IPS-18a (cell line): ENCODE measurements around the gene RPS6KB2.
"Not testable (repeated sequence)": the region's sequence is repeated elsewhere in the genome, so short reads cannot be mapped to it uniquely, and the experiment has no call there.

ENCODE experiments used
- H3K27ac ChIP-seq: one replicate; pipeline ENCODE4 v1.5.1; 2013; ENCODE audit warnings: low read length
- H3K27me3 ChIP-seq: one replicate; pipeline ENCODE4 v1.6.1; 2013; ENCODE audit warnings: mild to moderate bottlenecking, low read length; ENCODE audit not compliant: control insufficient read depth, insufficient read depth
- H3K36me3 ChIP-seq: one replicate; pipeline ENCODE4 v1.6.1; 2013; ENCODE audit warnings: low read depth, low read length; ENCODE audit not compliant: control insufficient read depth
- H3K4me1 ChIP-seq: one replicate; pipeline ENCODE4 v1.6.1; 2013; ENCODE audit warnings: low read depth, low read length; ENCODE audit not compliant: control insufficient read depth
- H3K4me3 ChIP-seq: one replicate; pipeline ENCODE4 v1.5.1; 2013; ENCODE audit warnings: low read length
- H3K9ac ChIP-seq: one replicate; pipeline ENCODE4 v1.6.1; 2013; ENCODE audit warnings: mild to moderate bottlenecking, low read length, moderate library complexity
- H3K9me3 ChIP-seq: one replicate; pipeline ENCODE4 v1.6.1; 2013; ENCODE audit warnings: low read depth, low read length; ENCODE audit not compliant: control insufficient read depth

RPS6KB2 gene

DNA sequence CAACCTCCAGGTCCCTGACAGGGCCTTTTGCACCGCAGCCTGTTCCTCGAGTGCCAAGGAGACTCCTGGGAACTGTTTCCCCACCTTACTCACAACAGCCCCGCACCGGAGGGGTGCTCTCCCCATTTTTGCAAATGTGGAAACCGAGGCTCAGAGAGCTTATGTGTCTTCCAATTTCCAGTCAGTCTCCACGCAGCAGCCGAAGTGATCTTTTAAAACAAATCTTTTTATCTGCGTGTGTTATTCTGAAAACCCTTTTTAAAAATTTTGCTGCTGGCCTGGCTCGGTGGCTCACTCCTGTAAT lies 41.2 kb downstream of the RPS6KB2 start:
- H3K9ac ChIP-seq, result peak overlapping the region; percentile 28
- H3K9me3 ChIP-seq, result no peaks in the 10 kb centered on the region
- H3K36me3 ChIP-seq, result no peaks in the 10 kb centered on the region
- H3K4me1 ChIP-seq, result no peaks in the 10 kb centered on the region
- no peak overlapping the region for H3K27ac ChIP-seq
- peak overlapping the region; percentile 68 for H3K4me3 ChIP-seq
- H3K27me3 ChIP-seq, result no peaks in the 10 kb centered on the region

GRCh38 chr11:67470337-67471002 lies 42.2 kb downstream of the RPS6KB2 start:
- no peak overlapping the region for H3K27ac ChIP-seq
- H3K27me3 ChIP-seq, result no peaks in the 10 kb centered on the region
- no peak overlapping the region for H3K9ac ChIP-seq
- no peak overlapping the region for H3K4me3 ChIP-seq
- H3K9me3 ChIP-seq, result no peaks in the 10 kb centered on the region
- H3K36me3 ChIP-seq, result no peaks in the 10 kb centered on the region
- no peaks in the 10 kb centered on the region for H3K4me1 ChIP-seq

- H3K4me1 ChIP-seq, result no peaks in the 10 kb centered on the region
- no peak overlapping the region for H3K9ac ChIP-seq
- no peaks in the 10 kb centered on the region for H3K27me3 ChIP-seq
- H3K9me3 ChIP-seq, result no peaks in the 10 kb centered on the region
- no peak overlapping the region for H3K27ac ChIP-seq
- no peak overlapping the region for H3K4me3 ChIP-seq
- H3K36me3 ChIP-seq, result no peaks in the 10 kb centered on the region
These were observed 44.6 kb downstream of the RPS6KB2 start for GRCh38 chr11:67472882-67473281.

- not testable (repeated sequence) for H3K27me3 ChIP-seq, H3K9ac ChIP-seq, H3K9me3 ChIP-seq, H3K4me1 ChIP-seq, H3K36me3 ChIP-seq, H3K27ac ChIP-seq, H3K4me3 ChIP-seq
These were observed 48.4 kb downstream of the RPS6KB2 start for GRCh38 chr11:67476692-67477091.

DNA sequence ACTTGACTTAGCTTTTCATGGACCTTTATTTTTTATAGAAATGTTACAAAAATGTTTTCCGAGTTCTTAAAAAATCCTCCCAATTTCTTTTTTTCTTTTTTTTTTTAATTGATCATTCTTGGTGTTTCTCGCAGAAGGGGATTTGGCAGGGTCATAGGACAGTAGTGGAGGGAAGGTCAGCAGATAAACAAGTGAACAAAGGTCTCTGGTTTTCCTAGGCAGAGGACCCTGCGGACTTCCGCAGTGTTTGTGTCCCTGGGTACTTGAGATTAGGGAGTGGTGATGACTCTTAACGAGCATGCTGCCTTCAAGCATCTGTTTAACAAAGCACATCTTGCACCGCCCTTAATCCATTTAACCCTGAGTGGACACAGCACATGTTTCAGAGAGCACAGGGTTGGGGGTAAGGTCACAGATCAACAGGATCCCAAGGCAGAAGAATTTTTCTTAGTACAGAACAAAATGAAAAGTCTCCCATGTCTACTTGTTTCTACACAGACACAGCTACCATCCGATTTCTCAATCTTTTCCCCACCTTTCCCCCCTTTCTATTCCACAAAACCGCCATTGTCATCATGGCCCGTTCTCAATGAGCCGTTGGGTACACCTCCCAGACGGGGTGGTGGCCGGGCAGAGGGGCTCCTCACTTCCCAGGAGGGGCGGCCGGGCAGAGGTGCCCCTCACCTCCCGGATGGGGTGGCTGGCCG lies 49.2 kb downstream of the RPS6KB2 start:
- H3K4me1 ChIP-seq, H3K27me3 ChIP-seq, H3K9me3 ChIP-seq, H3K36me3 ChIP-seq, H3K4me3 ChIP-seq, H3K27ac ChIP-seq, H3K9ac ChIP-seq: not testable (repeated sequence)

DNA sequence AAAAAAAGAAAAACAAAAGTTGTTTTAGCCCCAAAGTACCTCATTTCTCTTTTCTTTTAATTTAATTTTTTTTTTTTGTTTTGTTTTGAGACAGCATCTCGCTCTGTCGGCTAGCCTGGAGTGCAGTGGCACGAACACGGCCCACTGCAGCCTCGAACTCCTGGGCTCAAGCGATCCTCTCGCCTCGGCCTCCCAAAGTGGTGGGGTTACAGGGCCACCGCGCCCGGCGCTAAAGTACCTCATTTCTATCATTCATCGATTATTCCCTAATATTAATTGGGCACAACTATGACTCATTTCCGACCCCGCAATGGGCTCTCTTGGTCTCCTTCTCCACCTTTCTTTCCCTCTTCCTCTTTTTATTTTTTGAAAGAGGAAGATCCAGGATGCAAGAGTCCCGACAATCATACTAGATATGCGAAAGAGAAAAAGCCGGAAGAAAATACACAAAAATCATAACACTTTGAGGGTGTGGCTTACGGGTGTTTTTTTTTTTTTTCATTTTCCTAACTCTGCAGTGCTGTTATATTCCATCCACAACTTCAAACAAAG lies 54.1 kb downstream of the RPS6KB2 start:
- peak overlapping the region; percentile 22 for H3K9ac ChIP-seq
- H3K4me1 ChIP-seq, result no peaks in the 10 kb centered on the region
- no peaks in the 10 kb centered on the region for H3K36me3 ChIP-seq
- H3K27me3 ChIP-seq, result peaks cover 13% of the 10 kb centered on the region
- H3K9me3 ChIP-seq, result no peaks in the 10 kb centered on the region
- peak overlapping the region; percentile 67 for H3K4me3 ChIP-seq
- no peak overlapping the region for H3K27ac ChIP-seq

DNA sequence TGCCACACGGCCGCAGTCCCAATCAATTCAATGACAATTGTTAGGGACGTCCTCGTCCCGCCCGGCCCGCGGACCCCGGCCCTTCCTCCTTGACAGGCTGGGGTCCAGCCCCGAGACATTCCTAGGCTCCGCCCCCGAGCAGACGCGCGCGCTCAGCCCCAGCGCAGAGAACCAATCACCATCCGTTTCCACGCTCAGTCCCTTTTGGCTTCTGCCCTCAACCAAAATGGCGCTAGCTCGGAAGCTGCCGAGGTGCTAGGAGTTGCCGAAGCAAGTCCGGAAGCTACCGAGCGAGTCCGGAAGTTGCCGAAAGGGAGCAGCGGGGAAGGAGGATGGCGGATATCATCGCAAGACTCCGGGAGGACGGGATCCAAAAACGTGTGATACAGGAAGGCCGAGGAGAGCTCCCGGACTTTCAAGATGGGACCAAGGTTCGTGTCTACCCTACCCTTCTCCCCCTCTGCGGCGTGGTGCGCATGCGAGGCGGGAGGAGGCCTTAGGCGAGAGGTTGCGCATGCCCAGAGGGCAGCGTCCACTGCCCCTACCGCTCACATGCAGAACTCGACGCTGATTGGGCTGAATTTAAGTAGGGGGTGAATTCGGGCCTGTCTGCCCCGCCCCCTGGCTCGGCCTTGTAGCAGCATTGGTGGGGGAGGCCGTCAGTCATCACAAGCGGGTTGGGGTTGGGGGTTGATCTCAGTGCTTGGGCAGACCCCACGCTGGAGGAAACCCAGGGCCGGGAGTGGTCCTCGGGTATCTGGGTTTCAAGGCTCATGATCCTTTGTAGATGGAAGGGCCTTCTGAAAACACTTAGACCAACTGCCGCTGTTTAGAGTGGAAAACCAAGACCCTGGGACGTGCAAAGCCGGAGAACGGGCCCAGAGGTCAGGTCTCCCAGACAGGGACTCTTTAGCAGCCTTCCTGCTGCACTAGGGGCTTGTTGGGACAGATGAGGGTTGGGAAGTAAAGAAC lies 54.8 kb downstream of the RPS6KB2 start, which contains the start of gene AIP:
Gene AIP (plus strand): TSS at position 200 of the 972 bp plus-strand sequence. CDS start 133 bp downstream, at position 333.
- H3K36me3 ChIP-seq, result no peaks in the 10 kb centered on the region
- H3K9ac ChIP-seq, result peak within 1 kb of the TSS; percentile 52
- H3K27me3 ChIP-seq, result peaks cover 13% of the 10 kb centered on the region
- peak within 1 kb of the TSS; percentile 52 for H3K27ac ChIP-seq
- no peaks in the 10 kb centered on the region for H3K4me1 ChIP-seq
- no peaks in the 10 kb centered on the region for H3K9me3 ChIP-seq
- peak within 1 kb of the TSS; percentile 67 for H3K4me3 ChIP-seq

- Histone ChIP-seq H3K9me3 (no peaks in the 10 kb centered on the region), H3K27me3 (peaks cover 13% of the 10 kb centered on the region), H3K9ac (no peak overlapping the region), H3K27ac (no peak overlapping the region), H3K4me3 (peak overlapping the region; percentile 67), H3K36me3 (no peaks in the 10 kb centered on the region), H3K4me1 (no peaks in the 10 kb centered on the region)
These were observed 55.8 kb downstream of the RPS6KB2 start for GRCh38 chr11:67483831-67484665.

DNA sequence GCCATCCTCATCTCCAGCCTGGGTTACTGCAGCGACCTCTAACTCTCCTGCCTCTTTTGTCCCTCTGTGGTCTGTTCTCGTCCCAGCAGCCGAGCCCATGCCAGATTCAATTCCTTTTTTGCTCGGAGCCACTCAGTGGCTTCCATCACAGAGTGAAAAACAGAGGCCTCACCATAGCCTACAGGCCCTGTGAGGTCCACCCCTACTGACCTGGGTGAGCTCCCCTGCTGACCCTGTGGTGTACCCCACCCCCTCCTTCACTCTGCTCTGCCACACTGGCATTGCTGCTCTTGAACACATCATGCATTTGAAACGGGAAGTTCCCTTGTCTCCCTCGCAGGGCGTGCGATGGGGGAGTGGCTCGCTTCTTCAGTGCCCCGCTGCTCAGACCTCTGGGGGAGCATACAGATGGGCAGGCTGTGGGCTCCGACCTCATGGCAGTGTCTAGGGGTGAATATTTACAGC lies 56.6 kb downstream of the RPS6KB2 start:
- H3K9me3 ChIP-seq, result no peaks in the 10 kb centered on the region
- H3K9ac ChIP-seq, result no peak overlapping the region
- no peak overlapping the region for H3K27ac ChIP-seq
- no peaks in the 10 kb centered on the region for H3K4me1 ChIP-seq
- H3K27me3 ChIP-seq, result peaks cover 13% of the 10 kb centered on the region
- H3K4me3 ChIP-seq, result no peak overlapping the region
- no peaks in the 10 kb centered on the region for H3K36me3 ChIP-seq
